Loucy (cell line): ENCODE data around the gene HNF4A.

Experiments
- H2AFZ ChIP-seq: fragments of 200-600 bp; sonication (generic); 2 replicates; pipeline ENCODE4 v1.6.0; 2016; ENCODE audit warnings: antibody characterized with exemption, mild to moderate bottlenecking, low read length, moderate library complexity
- H3F3A ChIP-seq: fragments of 200-600 bp; 2 replicates; pipeline ENCODE4 v1.6.0; 2016; ENCODE audit warnings: antibody characterized with exemption, low read depth, mild to moderate bottlenecking
- H3K27me3 ChIP-seq: fragments of 200-600 bp; sonication (generic); 2 replicates; pipeline ENCODE4 v1.6.1; 2014; ENCODE audit warnings: low read length, mild to moderate bottlenecking; ENCODE audit not compliant: insufficient read depth, poor library complexity, severe bottlenecking
- H3K36me3 ChIP-seq: fragments of 200-600 bp; sonication (generic); 2 replicates; pipeline ENCODE4 v1.6.1; 2016; ENCODE audit warnings: low read length; ENCODE audit not compliant: insufficient read depth
- H3K4me1 ChIP-seq: fragments of 200-600 bp; sonication (generic); 2 replicates; pipeline ENCODE4 v1.5.1; 2014; ENCODE audit warnings: low read length, mild to moderate bottlenecking; ENCODE audit not compliant: insufficient read depth, poor library complexity, severe bottlenecking
- H3K4me2 ChIP-seq: fragments of 200-600 bp; sonication (generic); 2 replicates; pipeline ENCODE4 v1.6.0; 2014; ENCODE audit warnings: antibody characterized with exemption, low read length, low read depth, mild to moderate bottlenecking; ENCODE audit not compliant: poor library complexity, severe bottlenecking
- H3K4me3 ChIP-seq: fragments of 200-600 bp; sonication (generic); 2 replicates; pipeline ENCODE4 v1.5.1; 2014; ENCODE audit warnings: low read length, mild to moderate bottlenecking, mixed read lengths; ENCODE audit not compliant: poor library complexity, severe bottlenecking
- H3K79me2 ChIP-seq: fragments of 200-600 bp; sonication (generic); 2 replicates; pipeline ENCODE4 v1.6.1; 2014; ENCODE audit warnings: low read length; ENCODE audit not compliant: insufficient read depth
- H3K9ac ChIP-seq: fragments of 200-600 bp; sonication (generic); 2 replicates; pipeline ENCODE4 v1.6.0; 2014; ENCODE audit warnings: mild to moderate bottlenecking, low read depth, low read length, moderate library complexity; ENCODE audit not compliant: poor library complexity, severe bottlenecking
- H3K9me2 ChIP-seq: fragments of 200-600 bp; sonication (generic); replicated peaks from 2 replicates; pipeline ENCODE4 v1.6.1; 2016; ENCODE audit warnings: low read depth, low read length, mixed read lengths
- H3K9me3 ChIP-seq: fragments of 200-600 bp; sonication (generic); 2 replicates; pipeline ENCODE4 v1.6.1; 2014; ENCODE audit warnings: mild to moderate bottlenecking, antibody characterized with exemption, low read length, low read depth; ENCODE audit not compliant: insufficient read depth
- H4K20me1 ChIP-seq: fragments of 200-600 bp; sonication (generic); 2 replicates; pipeline ENCODE4 v1.6.0; 2014; ENCODE audit warnings: antibody characterized with exemption, low read length, mild to moderate bottlenecking; ENCODE audit not compliant: insufficient read depth, poor library complexity, severe bottlenecking
- EZH2phosphoT487 ChIP-seq: fragments of 200-600 bp; IDR thresholded peaks from 2 replicates; pipeline ENCODE4 v1.6.1; 2018; ENCODE audit warnings: antibody characterized with exemption, mild to moderate bottlenecking, moderate library complexity, borderline replicate concordance
- TF ChIP-seq, protein P1 (sequence below): fragments of 200-600 bp; sonication (generic); conservative IDR thresholded peaks from 2 replicates; pipeline ENCODE4 v1.5.1; 2014; ENCODE audit warnings: mild to moderate bottlenecking, antibody characterized with exemption, low read length

HNF4A gene

DNA sequence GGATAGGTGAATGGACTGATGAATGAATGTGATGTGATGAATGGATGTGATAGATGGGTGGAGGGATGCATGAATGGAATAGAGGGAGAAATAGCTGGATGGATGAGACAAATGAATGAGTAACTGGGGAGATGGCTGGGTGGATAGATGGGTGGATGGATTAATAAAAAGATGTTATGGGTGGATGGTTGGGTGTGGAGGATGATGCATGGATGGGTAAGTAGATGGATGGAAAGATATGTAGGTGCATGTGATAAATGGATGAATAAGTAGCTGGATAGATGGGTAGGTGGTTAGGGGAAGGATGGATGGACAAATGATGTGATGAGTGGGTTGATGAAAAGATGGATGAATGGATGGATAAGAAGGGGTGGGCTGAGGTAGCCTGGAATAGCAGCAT lies 4.7 kb downstream of the HNF4A start:
- Histone ChIP-seq H3K4me1 (no peaks in the 10 kb centered on the region), H3K9ac (no peak overlapping the region), H3K27me3 (no peaks in the 10 kb centered on the region), H3K4me2 (no peak overlapping the region), H3K36me3 (no peaks in the 10 kb centered on the region), H3F3A (no peaks in the 10 kb centered on the region), H3K4me3 (no peak overlapping the region), H4K20me1 (no peaks in the 10 kb centered on the region), H2AFZ (no peak overlapping the region), H3K9me2 (no peaks in the 10 kb centered on the region), H3K79me2 (no peaks in the 10 kb centered on the region), H3K9me3 (no peaks in the 10 kb centered on the region)
- TF ChIP-seq EZH2phosphoT487 = no peak
- TF ChIP-seq, protein P1, sequence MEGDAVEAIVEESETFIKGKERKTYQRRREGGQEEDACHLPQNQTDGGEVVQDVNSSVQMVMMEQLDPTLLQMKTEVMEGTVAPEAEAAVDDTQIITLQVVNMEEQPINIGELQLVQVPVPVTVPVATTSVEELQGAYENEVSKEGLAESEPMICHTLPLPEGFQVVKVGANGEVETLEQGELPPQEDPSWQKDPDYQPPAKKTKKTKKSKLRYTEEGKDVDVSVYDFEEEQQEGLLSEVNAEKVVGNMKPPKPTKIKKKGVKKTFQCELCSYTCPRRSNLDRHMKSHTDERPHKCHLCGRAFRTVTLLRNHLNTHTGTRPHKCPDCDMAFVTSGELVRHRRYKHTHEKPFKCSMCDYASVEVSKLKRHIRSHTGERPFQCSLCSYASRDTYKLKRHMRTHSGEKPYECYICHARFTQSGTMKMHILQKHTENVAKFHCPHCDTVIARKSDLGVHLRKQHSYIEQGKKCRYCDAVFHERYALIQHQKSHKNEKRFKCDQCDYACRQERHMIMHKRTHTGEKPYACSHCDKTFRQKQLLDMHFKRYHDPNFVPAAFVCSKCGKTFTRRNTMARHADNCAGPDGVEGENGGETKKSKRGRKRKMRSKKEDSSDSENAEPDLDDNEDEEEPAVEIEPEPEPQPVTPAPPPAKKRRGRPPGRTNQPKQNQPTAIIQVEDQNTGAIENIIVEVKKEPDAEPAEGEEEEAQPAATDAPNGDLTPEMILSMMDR = no peak

- TF ChIP-seq, protein P1 = no peak
- TF ChIP-seq EZH2phosphoT487 = no peak
- Histone ChIP-seq H3K9ac (no peak overlapping the region), H3F3A (no peaks in the 10 kb centered on the region), H2AFZ (no peak overlapping the region), H3K4me3 (no peak overlapping the region), H3K9me3 (no peaks in the 10 kb centered on the region), H3K79me2 (no peaks in the 10 kb centered on the region), H3K36me3 (no peaks in the 10 kb centered on the region), H3K4me1 (no peaks in the 10 kb centered on the region), H3K27me3 (no peaks in the 10 kb centered on the region), H3K4me2 (no peak overlapping the region), H4K20me1 (no peaks in the 10 kb centered on the region), H3K9me2 (no peaks in the 10 kb centered on the region)
These were observed 5.5 kb downstream of the HNF4A start for GRCh38 chr20:44361021-44361420.

GRCh38 chr20:44362466-44362940 lies 7.0 kb downstream of the HNF4A start:
- H3K4me2 ChIP-seq = no peak overlapping the region
- H3F3A ChIP-seq = no peaks in the 10 kb centered on the region
- H3K36me3 ChIP-seq = no peaks in the 10 kb centered on the region
- no peak overlapping the region for H3K4me3 ChIP-seq
- TF ChIP-seq, protein P1 = no peak
- TF ChIP-seq EZH2phosphoT487 = no peak
- no peaks in the 10 kb centered on the region for H4K20me1 ChIP-seq
- H3K9me3 ChIP-seq = no peaks in the 10 kb centered on the region
- no peaks in the 10 kb centered on the region for H3K9me2 ChIP-seq
- H2AFZ ChIP-seq = no peak overlapping the region
- no peaks in the 10 kb centered on the region for H3K4me1 ChIP-seq
- H3K79me2 ChIP-seq = no peaks in the 10 kb centered on the region
- H3K27me3 ChIP-seq = no peaks in the 10 kb centered on the region
- H3K9ac ChIP-seq = no peak overlapping the region
